Gastroesophageal sphincter (tissue), 4 donors: ENCODE results near the gene PTGS2. TPM values are rescaled to one million over a fixed set of nuclear protein-coding genes. Genes with fewer than 3 reads are reported as not detected.

Source experiments
- ATAC-seq: fragments of 150-250 bp; one replicate; pipeline ENCODE4 v1.9.1; 2016; ENCODE audit warnings: mild to moderate bottlenecking, moderate library complexity
- H3K27ac ChIP-seq, 4 donors: fragments of 200-600 bp; sonication (generic) in 3 of 4; 1 replicate in 3 of 4; 2 replicates in 1 of 4; pipeline ENCODE4 v1.5.1; 2016 to 2019
- H3K27me3 ChIP-seq: fragments of 200-600 bp; sonication (generic); one replicate; pipeline ENCODE4 v1.5.1; 2019
- H3K36me3 ChIP-seq, 2 donors: fragments of 200-600 bp; sonication (generic); one replicate each; pipeline ENCODE4 v1.5.1; 2019; ENCODE audit warnings: control low read depth in 1 of 2
- H3K4me1 ChIP-seq, 3 donors: fragments of 200-600 bp; sonication (generic); 1 replicate in 2 of 3; 2 replicates in 1 of 3; pipeline ENCODE4 v1.5.1; 2016 to 2019; ENCODE audit warnings: control low read depth in 2 of 3
- H3K4me3 ChIP-seq, 2 donors: fragments of 200-600 bp; sonication (generic); one replicate each; pipeline ENCODE4 v1.5.1; 2019; ENCODE audit warnings: mild to moderate bottlenecking in 1 of 2, moderate library complexity in 1 of 2
- H3K9me3 ChIP-seq, 3 donors: fragments of 200-600 bp; sonication (generic); one replicate each; pipeline ENCODE4 v1.5.1; 2017 to 2019; ENCODE audit warnings: control low read depth in 2 of 3
- EP300 ChIP-seq: sonication (generic); formaldehyde crosslinking; IDR thresholded peaks from one replicate; pipeline ENCODE4 v1.6.1; 2017; ENCODE audit warnings: antibody characterized with exemption, mild to moderate bottlenecking
- POLR2A ChIP-seq, 2 donors: fragments of 450-650 bp; IDR thresholded peaks; one replicate each; pipeline ENCODE4 v1.6.1; 2017; ENCODE audit warnings: antibody characterized with exemption in 2 of 2, mild to moderate bottlenecking in 2 of 2, moderate library complexity in 1 of 2
- POLR2AphosphoS5 ChIP-seq: sonication (generic); formaldehyde crosslinking; IDR thresholded peaks from one replicate; pipeline ENCODE4 v1.6.1; 2017; ENCODE audit warnings: antibody characterized with exemption
- WGBS, 2 donors: methylation state at CpG; one replicate each; pipeline ENCODE4 v1.1.5; 2018; ENCODE audit warnings: low coverage in 1 of 2; 5-methylcytosine and 5-hydroxymethylcytosine counted together
- total RNA-seq, 4 donors: library from RNA; depleted of rRNA; stranded (reverse); fragments of >200 nt; gene quantifications; one replicate each; pipeline ENCODE4 v1.1.0, GENCODE V29; 2016
- TF ChIP-seq, protein P1 (sequence below), 4 experiments: fragments of 200-600 bp in 2 of 4; fragments of 450-650 bp in 2 of 4; sonication (generic) in 1 of 4; IDR thresholded peaks; one replicate each; pipeline ENCODE4 v1.5.1; 2017 to 2019; ENCODE audit warnings: antibody characterized with exemption in 4 of 4, mild to moderate bottlenecking in 2 of 4, moderate library complexity in 2 of 4

The PTGS2 gene
- total RNA-seq, 4 donors from 2014 or later = 2.2 to 13.6 (median 8.7) TPM

DNA sequence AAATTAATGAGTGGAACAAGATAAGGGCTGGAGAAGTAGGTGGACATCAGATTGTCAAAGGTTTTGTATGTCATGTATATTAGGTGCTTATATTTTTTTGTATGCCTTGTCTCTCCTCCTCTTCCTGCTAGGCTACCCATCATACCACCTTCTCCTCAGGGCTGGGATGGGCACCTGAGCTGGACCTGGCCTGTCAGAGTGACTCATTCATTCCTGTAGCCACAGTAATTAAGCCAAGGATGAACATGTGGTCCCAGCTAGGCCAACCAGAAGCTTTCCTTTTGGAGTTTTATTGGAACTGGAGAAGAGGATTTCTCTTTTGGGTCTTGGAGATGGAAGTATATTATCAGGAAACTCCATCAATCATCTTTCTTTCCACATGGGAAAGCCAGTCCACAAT is 21.2 kb downstream of the PTGS2 start:
- no peak overlapping the region for H3K4me3 ChIP-seq
- H3K4me1 ChIP-seq = no peaks in the 10 kb centered on the region
- H3K9me3 ChIP-seq = no peaks in the 10 kb centered on the region
- no peak for TF ChIP-seq EP300
- TF ChIP-seq, protein P1, sequence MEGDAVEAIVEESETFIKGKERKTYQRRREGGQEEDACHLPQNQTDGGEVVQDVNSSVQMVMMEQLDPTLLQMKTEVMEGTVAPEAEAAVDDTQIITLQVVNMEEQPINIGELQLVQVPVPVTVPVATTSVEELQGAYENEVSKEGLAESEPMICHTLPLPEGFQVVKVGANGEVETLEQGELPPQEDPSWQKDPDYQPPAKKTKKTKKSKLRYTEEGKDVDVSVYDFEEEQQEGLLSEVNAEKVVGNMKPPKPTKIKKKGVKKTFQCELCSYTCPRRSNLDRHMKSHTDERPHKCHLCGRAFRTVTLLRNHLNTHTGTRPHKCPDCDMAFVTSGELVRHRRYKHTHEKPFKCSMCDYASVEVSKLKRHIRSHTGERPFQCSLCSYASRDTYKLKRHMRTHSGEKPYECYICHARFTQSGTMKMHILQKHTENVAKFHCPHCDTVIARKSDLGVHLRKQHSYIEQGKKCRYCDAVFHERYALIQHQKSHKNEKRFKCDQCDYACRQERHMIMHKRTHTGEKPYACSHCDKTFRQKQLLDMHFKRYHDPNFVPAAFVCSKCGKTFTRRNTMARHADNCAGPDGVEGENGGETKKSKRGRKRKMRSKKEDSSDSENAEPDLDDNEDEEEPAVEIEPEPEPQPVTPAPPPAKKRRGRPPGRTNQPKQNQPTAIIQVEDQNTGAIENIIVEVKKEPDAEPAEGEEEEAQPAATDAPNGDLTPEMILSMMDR (IDR thresholded peaks at IDR 0.05) = no peak
- no peak for TF ChIP-seq POLR2AphosphoS5
- no peak overlapping the region for H3K27ac ChIP-seq
- no peak for ATAC-seq
- no peaks in the 10 kb centered on the region for H3K27me3 ChIP-seq
- no peaks in the 10 kb centered on the region for H3K36me3 ChIP-seq

DNA sequence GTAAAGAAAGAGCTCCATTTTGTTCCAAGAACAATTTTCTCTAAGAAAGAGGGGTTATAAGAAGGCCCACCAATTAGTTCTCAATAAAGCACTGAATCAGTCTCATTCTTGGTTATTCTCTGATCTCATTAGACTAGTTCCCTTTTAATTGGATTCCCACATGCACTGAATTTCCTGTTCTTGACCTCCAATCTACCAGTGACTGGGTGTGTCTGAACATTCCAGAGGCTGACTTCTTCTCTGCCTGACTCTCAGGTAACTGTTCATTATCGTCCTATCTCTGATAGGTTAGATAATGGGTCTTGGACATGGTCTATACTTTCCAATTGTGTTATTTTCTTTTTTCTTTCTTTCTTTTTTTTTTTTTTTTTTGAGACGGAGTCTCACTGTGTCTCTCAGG is 22.7 kb downstream of the PTGS2 start:
- Histone ChIP-seq H3K27ac (no peak overlapping the region), H3K9me3 (no peaks in the 10 kb centered on the region), H3K4me1 (no peaks in the 10 kb centered on the region), H3K36me3 (no peaks in the 10 kb centered on the region), H3K4me3 (no peak overlapping the region), H3K27me3 (no peaks in the 10 kb centered on the region)
- TF ChIP-seq EP300 (no peak), POLR2AphosphoS5 (no peak), POLR2A (IDR thresholded peaks at IDR 0.05) (no peak)
- TF ChIP-seq, protein P1 (IDR thresholded peaks at IDR 0.05) = no peak
- 75 to 83% methylated on average over 1 of the region's 2 CpGs for WGBS, 2 donors
- ATAC-seq = no peak

DNA sequence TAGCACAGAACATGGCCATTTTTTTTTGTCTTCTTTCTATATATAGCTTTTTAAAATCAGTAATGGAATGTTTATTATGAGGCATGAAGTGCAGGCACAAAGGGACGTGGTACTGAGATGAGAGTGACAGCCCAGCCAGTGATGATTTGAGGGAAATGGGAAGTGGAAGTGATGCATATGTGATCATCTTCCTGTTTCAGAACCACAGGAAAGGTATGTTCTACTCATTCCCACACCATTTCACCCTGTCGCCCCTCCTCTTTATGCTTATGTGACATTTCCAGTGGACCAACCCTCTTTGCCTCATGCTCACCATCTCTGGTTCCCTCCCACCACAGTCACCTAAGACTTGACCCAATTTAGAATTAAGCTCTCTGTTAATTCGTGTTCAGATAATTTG is 24.3 kb downstream of the PTGS2 start:
- 36 to 78% methylated on average over 2 to 3 of the region's 3 CpGs for WGBS, 2 donors
- no peak for ATAC-seq
- TF ChIP-seq, protein P1 (IDR thresholded peaks at IDR 0.05) = no peak
- TF ChIP-seq POLR2AphosphoS5 = no peak

DNA sequence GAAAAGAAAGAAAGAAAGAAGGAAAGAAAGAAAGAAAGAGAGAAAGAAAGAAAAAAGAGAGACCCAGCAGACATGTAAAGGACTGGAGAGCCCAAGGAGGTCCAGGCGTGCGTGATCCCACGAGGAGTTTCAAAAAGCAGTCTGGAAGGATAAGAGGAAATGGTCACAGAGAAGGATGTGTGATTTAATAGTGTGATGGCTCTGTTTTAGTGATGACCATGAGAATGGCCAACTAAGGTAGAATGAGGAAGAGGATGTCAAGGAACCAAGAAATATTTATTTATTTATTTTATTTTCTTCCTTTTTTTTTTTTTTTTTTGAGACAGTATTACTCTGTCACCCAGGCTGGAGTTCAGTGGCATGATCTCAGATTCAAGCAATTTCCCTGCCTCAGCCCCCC is 25.5 kb downstream of the PTGS2 start:
- WGBS, 2 donors = 89 to 90% methylated on average over 3 of the region's 3 CpGs
- no peak for ATAC-seq
- H3K36me3 ChIP-seq = no peaks in the 10 kb centered on the region
- H3K4me3 ChIP-seq = no peak overlapping the region
- H3K4me1 ChIP-seq = no peaks in the 10 kb centered on the region
- H3K27me3 ChIP-seq = no peaks in the 10 kb centered on the region
- no peak for TF ChIP-seq POLR2AphosphoS5
- TF ChIP-seq EP300 = no peak
- no peak for TF ChIP-seq POLR2A (IDR thresholded peaks at IDR 0.05)
- TF ChIP-seq, protein P1 (IDR thresholded peaks at IDR 0.05) = no peak
- H3K9me3 ChIP-seq = no peaks in the 10 kb centered on the region
- no peak overlapping the region for H3K27ac ChIP-seq

More for the DNA sequence above, 24.3 kb downstream of the PTGS2 start:
- Histone ChIP-seq H3K27me3 (no peaks in the 10 kb centered on the region), H3K27ac (no peak overlapping the region), H3K4me1 (no peaks in the 10 kb centered on the region), H3K9me3 (no peaks in the 10 kb centered on the region), H3K36me3 (no peaks in the 10 kb centered on the region), H3K4me3 (no peak overlapping the region)

DNA sequence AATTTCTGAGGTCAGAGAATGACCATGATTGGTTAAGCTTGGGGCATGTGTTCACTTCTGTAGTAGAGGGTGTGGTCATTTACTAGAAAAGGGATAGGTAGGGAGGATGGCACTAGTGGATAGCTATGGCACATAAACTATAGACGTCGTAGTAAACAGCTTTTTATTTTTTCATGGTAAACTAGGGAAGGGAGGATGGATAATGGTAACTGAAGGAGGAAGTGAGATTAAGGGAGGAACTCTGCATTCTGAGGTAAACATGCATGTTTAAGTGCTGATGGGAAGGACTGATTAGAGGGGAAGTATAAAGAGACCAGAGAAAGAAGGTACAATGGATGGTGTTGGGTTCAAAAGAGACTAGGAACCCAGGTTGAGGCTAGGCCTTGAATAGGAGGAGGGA is 26.9 kb downstream of the PTGS2 start:
- no peak overlapping the region for H3K27ac ChIP-seq
- 75 to 88% methylated on average over 2 of the region's 2 CpGs for WGBS, 2 donors
- H3K36me3 ChIP-seq = no peaks in the 10 kb centered on the region
- H3K4me3 ChIP-seq = no peak overlapping the region
- TF ChIP-seq, protein P1 (IDR thresholded peaks at IDR 0.05) = no peak
- TF ChIP-seq EP300 (no peak), POLR2A (IDR thresholded peaks at IDR 0.05) (no peak), POLR2AphosphoS5 (no peak)
- H3K27me3 ChIP-seq = no peaks in the 10 kb centered on the region
- H3K4me1 ChIP-seq = peaks cover 0 to 6% (median 0%) of the 10 kb centered on the region in 3 donors
- no peaks in the 10 kb centered on the region for H3K9me3 ChIP-seq
- no peak for ATAC-seq
